Transverse colon (tissue), 3 donors: ENCODE measurements around the gene TMEM236.

ENCODE experiments used
- POLR2A ChIP-seq: fragments of 450-650 bp; IDR thresholded peaks from one replicate; pipeline ENCODE4 v1.6.1; 2016; ENCODE audit warnings: antibody characterized with exemption, mild to moderate bottlenecking, moderate library complexity
- TF ChIP-seq, protein P1 (sequence below), 5 experiments: fragments of 200-600 bp in 3 of 5; fragments of 450-650 bp in 2 of 5; sonication (generic) in 3 of 5; IDR thresholded peaks; 1 replicate in 2 of 5; 2 replicates in 3 of 5; pipeline ENCODE4 v1.5.1; 2016 to 2017; ENCODE audit warnings: antibody characterized with exemption in 5 of 5, inconsistent platforms in 3 of 5, mild to moderate bottlenecking in 2 of 5, moderate library complexity in 1 of 5

DNA sequence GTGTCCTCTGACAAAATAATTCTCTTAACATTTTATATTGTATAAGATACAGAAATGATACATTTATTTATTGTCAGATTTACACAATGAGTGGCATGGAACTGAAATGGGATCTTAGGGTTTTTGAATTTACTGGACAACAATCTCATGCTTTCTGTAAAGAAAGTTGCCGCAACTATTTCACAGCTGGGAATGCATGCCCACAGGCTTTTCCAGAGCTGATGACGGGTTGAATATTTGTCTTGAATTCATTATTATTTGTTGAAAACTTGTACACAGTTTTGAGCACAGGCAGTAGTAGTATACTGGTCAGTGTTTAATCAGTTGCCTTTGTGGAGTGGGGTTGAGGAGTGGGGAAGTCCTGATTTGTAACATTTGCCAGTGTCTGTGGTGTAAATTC is 36.6 kb downstream of the TMEM236 start:
- no peak for TF ChIP-seq POLR2A
- TF ChIP-seq, protein P1, sequence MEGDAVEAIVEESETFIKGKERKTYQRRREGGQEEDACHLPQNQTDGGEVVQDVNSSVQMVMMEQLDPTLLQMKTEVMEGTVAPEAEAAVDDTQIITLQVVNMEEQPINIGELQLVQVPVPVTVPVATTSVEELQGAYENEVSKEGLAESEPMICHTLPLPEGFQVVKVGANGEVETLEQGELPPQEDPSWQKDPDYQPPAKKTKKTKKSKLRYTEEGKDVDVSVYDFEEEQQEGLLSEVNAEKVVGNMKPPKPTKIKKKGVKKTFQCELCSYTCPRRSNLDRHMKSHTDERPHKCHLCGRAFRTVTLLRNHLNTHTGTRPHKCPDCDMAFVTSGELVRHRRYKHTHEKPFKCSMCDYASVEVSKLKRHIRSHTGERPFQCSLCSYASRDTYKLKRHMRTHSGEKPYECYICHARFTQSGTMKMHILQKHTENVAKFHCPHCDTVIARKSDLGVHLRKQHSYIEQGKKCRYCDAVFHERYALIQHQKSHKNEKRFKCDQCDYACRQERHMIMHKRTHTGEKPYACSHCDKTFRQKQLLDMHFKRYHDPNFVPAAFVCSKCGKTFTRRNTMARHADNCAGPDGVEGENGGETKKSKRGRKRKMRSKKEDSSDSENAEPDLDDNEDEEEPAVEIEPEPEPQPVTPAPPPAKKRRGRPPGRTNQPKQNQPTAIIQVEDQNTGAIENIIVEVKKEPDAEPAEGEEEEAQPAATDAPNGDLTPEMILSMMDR (IDR thresholded peaks at IDR 0.05), result no peak
